Hepatocyte (in vitro differentiated cells): Measurements from ENCODE around the gene NDUFB5. TPM values are rescaled to one million over a fixed set of nuclear protein-coding genes. Genes with fewer than 3 reads are reported as not detected.

Experiments
- DNase-seq: peaks from one replicate; pipeline ENCODE4 v3.0.0-alpha.2; 2016; ENCODE audit warnings: low spot score
- H2AFZ ChIP-seq: fragments of 200-600 bp; sonication (generic); 2 replicates; pipeline ENCODE4 v1.6.0; 2016; ENCODE audit warnings: antibody characterized with exemption, mild to moderate bottlenecking
- H3K27ac ChIP-seq: fragments of 200-600 bp; sonication (generic); 2 replicates; pipeline ENCODE4 v1.5.1; 2016; ENCODE audit warnings: mild to moderate bottlenecking
- H3K27me3 ChIP-seq: fragments of 200-600 bp; sonication (generic); 2 replicates; pipeline ENCODE4 v1.6.1; 2016
- H3K36me3 ChIP-seq: fragments of 200-600 bp; sonication (generic); replicated peaks from 2 replicates; pipeline ENCODE4 v1.5.1; 2016; ENCODE audit warnings: low read depth; ENCODE audit not compliant: insufficient read depth
- H3K4me1 ChIP-seq: fragments of 200-600 bp; sonication (generic); 2 replicates; pipeline ENCODE4 v1.5.1; 2016; ENCODE audit warnings: mild to moderate bottlenecking, moderate library complexity; ENCODE audit not compliant: insufficient read depth
- H3K4me2 ChIP-seq: fragments of 200-600 bp; sonication (generic); 2 replicates; pipeline ENCODE4 v1.6.0; 2016
- H3K4me3 ChIP-seq: fragments of 200-600 bp; sonication (generic); 2 replicates; pipeline ENCODE4 v1.5.1; 2016; ENCODE audit warnings: mild to moderate bottlenecking
- H3K79me2 ChIP-seq: fragments of 200-600 bp; sonication (generic); 2 replicates; pipeline ENCODE4 v1.6.0; 2017; ENCODE audit warnings: mild to moderate bottlenecking
- H3K9me2 ChIP-seq: fragments of 200-600 bp; sonication (generic); replicated peaks from 2 replicates; pipeline ENCODE4 v1.6.0; 2017; ENCODE audit warnings: mild to moderate bottlenecking; ENCODE audit not compliant: insufficient read depth
- H3K9me3 ChIP-seq: fragments of 200-600 bp; sonication (generic); 2 replicates; pipeline ENCODE4 v1.5.1; 2016; ENCODE audit warnings: low read depth, mild to moderate bottlenecking
- H4K20me1 ChIP-seq: fragments of 200-600 bp; sonication (generic); 2 replicates; pipeline ENCODE4 v1.6.0; 2016; ENCODE audit warnings: mild to moderate bottlenecking; ENCODE audit not compliant: insufficient read depth, poor library complexity, severe bottlenecking
- EZH2 ChIP-seq: fragments of 200-600 bp; sonication (generic); IDR thresholded peaks from 2 replicates; pipeline ENCODE4 v1.6.1; 2016; ENCODE audit warnings: antibody characterized with exemption, mild to moderate bottlenecking, borderline replicate concordance
- EZH2phosphoT487 ChIP-seq: fragments of 200-600 bp; sonication (generic); IDR thresholded peaks from one replicate; pipeline ENCODE4 v1.6.1; 2018; ENCODE audit warnings: antibody characterized with exemption, mild to moderate bottlenecking, low read depth, moderate library complexity; ENCODE audit not compliant: unreplicated experiment, severe bottlenecking
- WGBS: methylation state at CpG from one replicate; pipeline ENCODE4 v1.1.6; 2016; ENCODE audit warnings: low lambda C conversion rate; ENCODE audit errors: missing lambda C conversion rate; 5-methylcytosine and 5-hydroxymethylcytosine counted together
- polyA plus RNA-seq: library from polyadenylated mRNA; unstranded; fragments of >200 nt; fragmentation: Nextera tagmentation; extraction: Ambion mirVana; gene quantifications from 2 replicates; pipeline ENCODE4 v1.2.1, GENCODE V29; 2016
- total RNA-seq: library from RNA; depleted of rRNA; stranded (reverse); fragments of >200 nt; gene quantifications from 2 replicates; pipeline ENCODE4 v1.2.3, GENCODE V29; 2014
- TF ChIP-seq, protein P1 (sequence below): fragments of 200-600 bp; sonication (generic); IDR thresholded peaks from 2 replicates; pipeline ENCODE4 v1.5.1; 2016; ENCODE audit warnings: antibody characterized with exemption, mild to moderate bottlenecking; ENCODE audit not compliant: poor library complexity

The NDUFB5 gene
- total and polyA plus RNA-seq, 2 experiments from 2014 or later = 108 to 150 TPM

DNA sequence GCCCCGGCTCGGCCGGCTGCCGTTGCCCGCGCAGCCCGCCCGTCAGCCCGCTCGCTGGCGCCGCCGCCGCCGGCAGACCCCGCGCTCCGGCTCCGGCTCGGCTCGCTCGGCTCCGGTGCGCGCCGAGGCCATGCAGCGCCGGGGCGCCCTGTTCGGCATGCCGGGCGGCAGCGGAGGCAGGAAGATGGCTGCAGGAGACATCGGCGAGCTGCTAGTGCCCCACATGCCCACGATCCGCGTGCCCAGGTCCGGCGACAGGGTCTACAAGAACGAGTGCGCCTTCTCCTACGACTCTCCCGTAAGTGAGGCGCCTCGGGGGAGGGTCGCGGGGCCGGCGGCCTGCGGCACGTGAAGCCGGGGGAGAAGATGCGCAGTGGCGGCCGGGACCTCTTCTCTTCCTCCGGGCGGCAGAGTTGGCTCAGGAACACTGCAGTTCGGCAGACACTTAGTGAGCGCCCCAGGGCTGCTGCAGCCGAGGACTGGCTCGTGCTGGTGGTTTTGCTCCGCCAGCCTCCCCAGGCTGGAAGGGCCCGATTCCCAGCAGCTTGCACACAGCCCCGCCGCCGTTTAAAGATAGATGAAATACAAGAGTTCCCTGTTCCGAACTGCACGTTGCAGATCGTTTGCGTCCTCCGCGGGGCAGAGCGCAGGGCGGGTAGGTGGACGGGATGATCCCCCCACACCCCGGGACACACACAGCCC, 48.7 kb downstream of the NDUFB5 start:
- H3K27me3 ChIP-seq = no peaks in the 10 kb centered on the region

DNA sequence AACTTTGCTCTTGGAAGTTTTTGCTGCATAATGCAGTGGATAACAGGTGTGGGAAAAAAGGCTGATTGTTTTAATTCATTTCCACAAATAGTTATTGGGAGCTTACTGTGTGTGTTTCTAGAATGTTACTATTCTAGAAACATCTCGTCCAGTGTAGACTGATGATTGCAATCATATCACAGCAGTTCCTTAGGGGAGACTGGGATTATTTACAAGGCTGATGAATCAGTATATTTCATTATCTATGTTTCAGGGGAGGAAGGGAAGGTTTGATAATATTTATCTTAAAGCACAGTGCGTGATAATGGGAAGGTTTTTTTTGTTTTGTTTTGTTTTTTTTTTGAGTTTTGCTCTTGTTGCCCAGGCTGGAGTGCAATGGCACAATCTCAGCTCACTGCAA, 50.6 kb downstream of the NDUFB5 start:
- Histone ChIP-seq H3K9me3 (no peaks in the 10 kb centered on the region), H3K4me2 (peak overlapping the region; percentile 94), H3K79me2 (peaks cover 52% of the 10 kb centered on the region), H3K9me2 (no peaks in the 10 kb centered on the region), H3K36me3 (no peaks in the 10 kb centered on the region), H2AFZ (no peak overlapping the region), H3K27me3 (no peaks in the 10 kb centered on the region), H3K4me1 (no peaks in the 10 kb centered on the region), H4K20me1 (no peaks in the 10 kb centered on the region), H3K27ac (no peak overlapping the region), H3K4me3 (no peak overlapping the region)
- TF ChIP-seq EZH2 (no peak), EZH2phosphoT487 (no peak)
- TF ChIP-seq, protein P1, sequence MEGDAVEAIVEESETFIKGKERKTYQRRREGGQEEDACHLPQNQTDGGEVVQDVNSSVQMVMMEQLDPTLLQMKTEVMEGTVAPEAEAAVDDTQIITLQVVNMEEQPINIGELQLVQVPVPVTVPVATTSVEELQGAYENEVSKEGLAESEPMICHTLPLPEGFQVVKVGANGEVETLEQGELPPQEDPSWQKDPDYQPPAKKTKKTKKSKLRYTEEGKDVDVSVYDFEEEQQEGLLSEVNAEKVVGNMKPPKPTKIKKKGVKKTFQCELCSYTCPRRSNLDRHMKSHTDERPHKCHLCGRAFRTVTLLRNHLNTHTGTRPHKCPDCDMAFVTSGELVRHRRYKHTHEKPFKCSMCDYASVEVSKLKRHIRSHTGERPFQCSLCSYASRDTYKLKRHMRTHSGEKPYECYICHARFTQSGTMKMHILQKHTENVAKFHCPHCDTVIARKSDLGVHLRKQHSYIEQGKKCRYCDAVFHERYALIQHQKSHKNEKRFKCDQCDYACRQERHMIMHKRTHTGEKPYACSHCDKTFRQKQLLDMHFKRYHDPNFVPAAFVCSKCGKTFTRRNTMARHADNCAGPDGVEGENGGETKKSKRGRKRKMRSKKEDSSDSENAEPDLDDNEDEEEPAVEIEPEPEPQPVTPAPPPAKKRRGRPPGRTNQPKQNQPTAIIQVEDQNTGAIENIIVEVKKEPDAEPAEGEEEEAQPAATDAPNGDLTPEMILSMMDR = no peak
- DNase-seq = no peak
- WGBS = 89% methylated on average over 2 of the region's 2 CpGs

More for the DNA sequence above, 48.7 kb downstream of the NDUFB5 start:
- WGBS = under 1% methylated on average over 38 of the region's 77 CpGs
- Histone ChIP-seq H3K4me3 (peak overlapping the region; percentile 99), H3K79me2 (peaks cover 34% of the 10 kb centered on the region), H3K4me2 (peak overlapping the region; percentile 94), H3K9me3 (no peaks in the 10 kb centered on the region), H3K36me3 (no peaks in the 10 kb centered on the region), H3K9me2 (no peaks in the 10 kb centered on the region), H2AFZ (peak overlapping the region; percentile 57), H3K4me1 (no peaks in the 10 kb centered on the region), H4K20me1 (no peaks in the 10 kb centered on the region), H3K27ac (peak overlapping the region; percentile 94)
- peak; percentile 85 for DNase-seq
- TF ChIP-seq, protein P1 = peak; percentile 32
- TF ChIP-seq EZH2 = no peak

- Histone ChIP-seq H3K79me2 (peaks cover 83% of the 10 kb centered on the region), H3K4me1 (no peaks in the 10 kb centered on the region), H2AFZ (no peak overlapping the region), H4K20me1 (peaks cover 6% of the 10 kb centered on the region), H3K9me3 (no peaks in the 10 kb centered on the region), H3K36me3 (no peaks in the 10 kb centered on the region), H3K4me2 (no peak overlapping the region), H3K4me3 (no peak overlapping the region), H3K27ac (no peak overlapping the region), H3K27me3 (no peaks in the 10 kb centered on the region), H3K9me2 (no peaks in the 10 kb centered on the region)
- DNase-seq = no peak
- TF ChIP-seq EZH2 (no peak), EZH2phosphoT487 (no peak)
- TF ChIP-seq, protein P1 = no peak
- 82% methylated on average over 2 of the region's 2 CpGs for WGBS
Observed at GRCh38 chr3:179658606-179659005, 54.0 kb downstream of the NDUFB5 start.
